Bronchial epithelial cell (primary cell): ENCODE data around the gene CHN2. TPM values are rescaled to one million over a fixed set of nuclear protein-coding genes. Genes with fewer than 3 reads are reported as not detected.

ENCODE experiments used
- DNase-seq: peaks from one replicate; pipeline ENCODE4 v3.0.0-alpha.2; 2010; ENCODE audit warnings: low read depth
- FAIRE-seq: peaks from 2 replicates; lab custom pipeline; 2011; peaks lifted over from hg19 to GRCh38; lab: Jason Lieb, UNC
- H3K27me3 ChIP-seq: 2 replicates; pipeline ENCODE4 v1.5.1; 2011; ENCODE audit warnings: low read length; ENCODE audit not compliant: control insufficient read depth, insufficient read depth
- H3K36me3 ChIP-seq: 2 replicates; pipeline ENCODE4 v1.5.1; 2011; ENCODE audit warnings: low read length; ENCODE audit not compliant: control insufficient read depth, insufficient read depth
- H3K4me3 ChIP-seq: 2 replicates; pipeline ENCODE4 v1.5.1; 2011; ENCODE audit warnings: mild to moderate bottlenecking, low read depth, low read length, control low read depth
- CTCF ChIP-seq: IDR thresholded peaks from 2 replicates; pipeline ENCODE4 v1.5.1; 2011; ENCODE audit warnings: mild to moderate bottlenecking, moderate library complexity, low read length, control low read depth, inconsistent platforms; ENCODE audit not compliant: insufficient read depth, severe bottlenecking
- total RNA-seq: library from RNA; depleted of rRNA; stranded (reverse); fragments of >200 nt; gene quantifications from 2 replicates; pipeline ENCODE4 v1.2.1, GENCODE V29; 2014

Gene CHN2
- total RNA-seq, 1 donor from 2014 or later = 0.53 TPM

GRCh38 chr7:29480934-29481651 is 286.5 kb downstream of the CHN2 start:
- Histone ChIP-seq H3K27me3 (peaks cover 13% of the 10 kb centered on the region), H3K36me3 (no peaks in the 10 kb centered on the region), H3K4me3 (no peak overlapping the region)
- no peak for FAIRE-seq
- no peak for DNase-seq
- no peak for TF ChIP-seq CTCF

GRCh38 chr7:29482056-29482455 is 287.5 kb downstream of the CHN2 start:
- H3K36me3 ChIP-seq = no peaks in the 10 kb centered on the region
- H3K4me3 ChIP-seq = no peak overlapping the region
- H3K27me3 ChIP-seq = peaks cover 13% of the 10 kb centered on the region
- no peak for DNase-seq
- FAIRE-seq = no peak
- no peak for TF ChIP-seq CTCF

- DNase-seq (no peak), FAIRE-seq (peak; percentile 40)
- no peak for TF ChIP-seq CTCF
- no peaks in the 10 kb centered on the region for H3K36me3 ChIP-seq
- no peak overlapping the region for H3K4me3 ChIP-seq
- peaks cover 11% of the 10 kb centered on the region for H3K27me3 ChIP-seq
These were observed 288.9 kb downstream of the CHN2 start for GRCh38 chr7:29483219-29484104.

- FAIRE-seq = no peak
- peaks cover 11% of the 10 kb centered on the region for H3K27me3 ChIP-seq
- H3K4me3 ChIP-seq = no peak overlapping the region
- no peak for DNase-seq
- TF ChIP-seq CTCF = no peak
- no peaks in the 10 kb centered on the region for H3K36me3 ChIP-seq
These were observed 289.7 kb downstream of the CHN2 start for GRCh38 chr7:29484280-29484679.

GRCh38 chr7:29485339-29486190 is 291.0 kb downstream of the CHN2 start:
- FAIRE-seq (no peak), DNase-seq (no peak)
- no peak for TF ChIP-seq CTCF
- H3K4me3 ChIP-seq = no peak overlapping the region
- H3K27me3 ChIP-seq = peaks cover 7% of the 10 kb centered on the region
- H3K36me3 ChIP-seq = no peaks in the 10 kb centered on the region
